Neuronal stem cell (in vitro differentiated cells): Measurements from ENCODE around the gene SRRD.

Experiments
- DNase-seq: peaks from one replicate; pipeline ENCODE4 v3.0.0-alpha.2; 2013; ENCODE audit warnings: low spot score
- H2AFZ ChIP-seq: one replicate; pipeline ENCODE4 v1.6.1; 2013; ENCODE audit warnings: mild to moderate bottlenecking, low read length, inconsistent platforms
- H2AK5ac ChIP-seq: 2 replicates; pipeline ENCODE4 v1.6.1; 2013; ENCODE audit warnings: low read depth, mild to moderate bottlenecking, inconsistent platforms, low read length, moderate library complexity, mixed read lengths
- H2BK120ac ChIP-seq: 2 replicates; pipeline ENCODE4 v1.6.1; 2013; ENCODE audit warnings: low read depth, mild to moderate bottlenecking, inconsistent platforms, low read length, moderate library complexity, mixed read lengths
- H2BK12ac ChIP-seq: one replicate; pipeline ENCODE4 v1.6.1; 2013; ENCODE audit warnings: low read length, inconsistent platforms
- H2BK15ac ChIP-seq: 2 replicates; pipeline ENCODE4 v1.6.1; 2013; ENCODE audit warnings: mild to moderate bottlenecking, low read length, inconsistent platforms, mixed read lengths
- H2BK5ac ChIP-seq: one replicate; pipeline ENCODE4 v1.6.1; 2013; ENCODE audit warnings: inconsistent platforms, mild to moderate bottlenecking, low read length, moderate library complexity
- H3K14ac ChIP-seq: one replicate; pipeline ENCODE4 v1.6.1; 2013; ENCODE audit warnings: low read length, inconsistent platforms
- H3K18ac ChIP-seq: 2 replicates; pipeline ENCODE4 v1.6.1; 2013; ENCODE audit warnings: low read length, inconsistent platforms
- H3K23ac ChIP-seq: 2 replicates; pipeline ENCODE4 v1.6.1; 2013; ENCODE audit warnings: low read depth, mild to moderate bottlenecking, mixed read lengths, low read length, inconsistent platforms; ENCODE audit not compliant: poor library complexity
- H3K27ac ChIP-seq: replicated peaks from 3 replicates; pipeline ENCODE4 v1.5.1; 2013; ENCODE audit warnings: low read length, inconsistent platforms
- H3K27me3 ChIP-seq, 3 experiments: 2 replicates each; pipeline ENCODE4 v1.6.1; 2013; ENCODE audit warnings: low read length in 3 of 3, mild to moderate bottlenecking in 2 of 3, inconsistent platforms in 1 of 3, low read depth in 1 of 3, mixed read lengths in 1 of 3, moderate library complexity in 1 of 3; ENCODE audit not compliant: control insufficient read depth in 3 of 3, insufficient read depth in 3 of 3
- H3K36me3 ChIP-seq, 2 donors: replicated peaks in 1 of 2; 2 replicates each; pipeline ENCODE4 v1.6.1; 2013; ENCODE audit warnings: low read length in 2 of 2; ENCODE audit not compliant: control insufficient read depth in 2 of 2, insufficient read depth in 2 of 2
- H3K4ac ChIP-seq: 2 replicates; pipeline ENCODE4 v1.6.1; 2013; ENCODE audit warnings: inconsistent platforms, mild to moderate bottlenecking, low read length, moderate library complexity
- H3K4me1 ChIP-seq, 2 donors: 1 replicate in 1 of 2; 2 replicates in 1 of 2; pipeline ENCODE4 v1.6.1; 2013; ENCODE audit warnings: low read length in 2 of 2, low read depth in 1 of 2; ENCODE audit not compliant: control insufficient read depth in 2 of 2, insufficient read depth in 1 of 2
- H3K4me2 ChIP-seq: one replicate; pipeline ENCODE4 v1.6.1; 2013; ENCODE audit warnings: mild to moderate bottlenecking, low read length, inconsistent platforms; ENCODE audit not compliant: insufficient read depth, poor library complexity, severe bottlenecking
- H3K4me3 ChIP-seq, 2 donors: 2 replicates each; pipeline ENCODE4 v1.5.1; 2013; ENCODE audit warnings: low read length in 2 of 2, mild to moderate bottlenecking in 2 of 2, inconsistent platforms in 1 of 2, moderate library complexity in 1 of 2
- H3K79me1 ChIP-seq: one replicate; pipeline ENCODE4 v1.6.1; 2013; ENCODE audit warnings: low read depth, mild to moderate bottlenecking, inconsistent platforms, low read length, moderate library complexity
- H3K9ac ChIP-seq: one replicate; pipeline ENCODE4 v1.6.1; 2013; ENCODE audit warnings: mild to moderate bottlenecking, low read depth, low read length, inconsistent platforms; ENCODE audit not compliant: poor library complexity
- H3K9me3 ChIP-seq, 2 donors: replicated peaks in 1 of 2; 2 replicates each; pipeline versions ENCODE3 to v1.6.1; 2013; ENCODE audit warnings: low read length in 2 of 2, mild to moderate bottlenecking in 2 of 2, inconsistent platforms in 1 of 2, low read depth in 1 of 2, mixed read lengths in 1 of 2, moderate library complexity in 1 of 2; ENCODE audit not compliant: control insufficient read depth in 2 of 2, insufficient read depth in 1 of 2
- H4K8ac ChIP-seq: one replicate; pipeline ENCODE4 v1.6.1; 2013; ENCODE audit warnings: low read depth, mild to moderate bottlenecking, inconsistent platforms, low read length, moderate library complexity
- H4K91ac ChIP-seq: one replicate; pipeline ENCODE4 v1.6.1; 2013; ENCODE audit warnings: low read length, low read depth, mild to moderate bottlenecking, inconsistent platforms; ENCODE audit not compliant: poor library complexity
- WGBS, 2 donors: extraction: QIAGEN DNeasy Blood & Tissue Kit; methylation state at CpG; one replicate each; pipeline ENCODE4 v1.1.7; 2013; ENCODE audit warnings: missing lambda C conversion rate in 2 of 2, mixed read lengths in 1 of 2; ENCODE audit not compliant: insufficient read length in 2 of 2, insufficient replicate concordance in 1 of 2; ENCODE audit errors: extremely low coverage in 2 of 2; 5-methylcytosine and 5-hydroxymethylcytosine counted together

Gene SRRD

GRCh38 chr22:26487996-26488395 is 4.3 kb downstream of the SRRD start:
- no peaks in the 10 kb centered on the region for H3K27me3 ChIP-seq
- no peak overlapping the region for H2BK12ac ChIP-seq
- no peak overlapping the region for H2BK15ac ChIP-seq
- H3K36me3 ChIP-seq = peaks cover 27 to 75% of the 10 kb centered on the region in 2 donors
- no peak overlapping the region for H3K23ac ChIP-seq
- H2AK5ac ChIP-seq = no peak overlapping the region
- H3K4ac ChIP-seq = no peak overlapping the region
- no peak overlapping the region for H4K91ac ChIP-seq
- H3K79me1 ChIP-seq = no peaks in the 10 kb centered on the region
- H4K8ac ChIP-seq = no peak overlapping the region
- WGBS, 2 donors = no CpG with 5 or more reads among the region's 3 CpGs
- H3K4me2 ChIP-seq = no peak overlapping the region
- no peak overlapping the region for H2AFZ ChIP-seq
- no peak for DNase-seq
- H3K4me1 ChIP-seq = peaks cover 3 to 4% of the 10 kb centered on the region in 2 donors
- no peak overlapping the region for H3K14ac ChIP-seq
- no peaks in the 10 kb centered on the region for H3K9me3 ChIP-seq
- no peak overlapping the region for H2BK5ac ChIP-seq
- H2BK120ac ChIP-seq = no peak overlapping the region
- H3K9ac ChIP-seq = no peak overlapping the region
- H3K27ac ChIP-seq = no peak overlapping the region
- no peak overlapping the region for H3K18ac ChIP-seq
- H3K4me3 ChIP-seq = no peak overlapping the region

DNA sequence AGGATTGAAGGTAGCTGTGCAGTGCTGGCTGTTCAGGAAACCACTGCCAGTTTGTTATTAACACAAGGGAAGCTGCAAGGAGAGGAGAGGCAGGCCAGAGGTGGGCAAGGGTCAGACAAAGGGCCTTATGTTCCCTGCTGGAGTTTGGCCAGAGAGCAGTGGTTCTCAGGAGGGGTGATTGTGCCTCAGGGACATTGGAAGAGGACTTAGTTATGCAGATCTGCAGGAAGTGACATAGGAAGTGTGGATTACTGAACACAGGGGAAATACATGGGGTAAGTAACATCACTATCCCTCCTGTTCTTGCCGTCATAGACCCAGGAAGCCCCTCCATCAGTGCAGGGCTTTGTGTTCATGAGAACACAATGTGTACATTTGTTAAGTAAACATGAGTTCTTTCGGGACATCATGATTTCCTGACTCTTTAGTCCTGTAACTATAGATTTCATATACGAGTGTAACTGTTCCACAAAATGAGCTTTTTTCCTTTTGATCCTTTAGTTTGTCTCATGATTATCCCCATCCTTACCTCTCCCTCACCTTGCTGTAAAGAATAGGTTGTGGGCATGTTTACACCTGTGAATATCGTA is 5.9 kb downstream of the SRRD start:
- WGBS, 2 donors = no CpG with 5 or more reads among the region's 4 CpGs
- peaks cover 36 to 90% of the 10 kb centered on the region in 2 donors for H3K36me3 ChIP-seq

DNA sequence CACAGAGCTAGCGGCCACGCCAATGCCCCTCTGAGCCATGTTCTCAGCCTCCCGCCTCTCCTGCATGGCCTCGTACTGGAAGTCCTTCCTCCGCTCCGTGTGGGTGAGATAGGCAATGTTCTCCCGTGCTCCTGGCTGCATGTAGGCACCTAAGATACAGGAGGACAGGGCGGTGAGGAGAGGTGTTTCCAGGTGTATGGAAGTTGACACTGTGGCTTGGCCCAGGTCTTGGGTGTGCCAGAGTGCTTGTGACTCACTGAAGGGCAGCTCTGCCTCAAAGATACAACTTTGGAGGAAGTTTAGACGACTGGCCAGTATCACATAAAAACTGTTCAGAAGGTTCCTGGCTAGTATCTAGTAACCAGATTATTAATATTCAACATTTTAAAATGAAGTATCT is 8.5 kb downstream of the SRRD start:
- H2BK15ac ChIP-seq = no peak overlapping the region
- H2BK5ac ChIP-seq = no peak overlapping the region
- H3K4ac ChIP-seq = no peak overlapping the region
- WGBS, 2 donors = no CpG with 5 or more reads among the region's 9 CpGs
- H3K9ac ChIP-seq = no peak overlapping the region
- H2AFZ ChIP-seq = no peak overlapping the region
- no peak overlapping the region for H3K27ac ChIP-seq
- H3K4me1 ChIP-seq = no peaks in the 10 kb centered on the region
- H3K9me3 ChIP-seq = no peaks in the 10 kb centered on the region
- no peak overlapping the region for H3K4me2 ChIP-seq
- H3K18ac ChIP-seq = no peak overlapping the region
- H2BK12ac ChIP-seq = no peak overlapping the region
- H4K8ac ChIP-seq = no peak overlapping the region
- H3K4me3 ChIP-seq = no peak overlapping the region
- no peak overlapping the region for H3K23ac ChIP-seq
- no peak for DNase-seq
- H4K91ac ChIP-seq = no peak overlapping the region
- no peak overlapping the region for H2AK5ac ChIP-seq
- no peak overlapping the region for H2BK120ac ChIP-seq
- no peaks in the 10 kb centered on the region for H3K79me1 ChIP-seq
- H3K14ac ChIP-seq = no peak overlapping the region
- H3K27me3 ChIP-seq = no peaks in the 10 kb centered on the region
- H3K36me3 ChIP-seq = peaks cover 53 to 99% of the 10 kb centered on the region in 2 donors

More for the DNA sequence above, 5.9 kb downstream of the SRRD start:
- Histone ChIP-seq H3K27me3 (no peaks in the 10 kb centered on the region), H4K8ac (no peak overlapping the region), H3K27ac (no peak overlapping the region), H2BK12ac (no peak overlapping the region), H3K79me1 (no peaks in the 10 kb centered on the region), H3K14ac (no peak overlapping the region), H2BK15ac (no peak overlapping the region), H3K4me1 (peaks cover 0 to under 1% of the 10 kb centered on the region in 2 donors), H4K91ac (no peak overlapping the region), H3K23ac (no peak overlapping the region), H3K9me3 (no peaks in the 10 kb centered on the region), H3K9ac (no peak overlapping the region), H2BK120ac (no peak overlapping the region), H2AK5ac (no peak overlapping the region), H3K4me2 (no peak overlapping the region), H3K4ac (no peak overlapping the region), H3K4me3 (no peak overlapping the region), H3K18ac (no peak overlapping the region), H2BK5ac (no peak overlapping the region), H2AFZ (no peak overlapping the region)
- no peak for DNase-seq

GRCh38 chr22:26494506-26494905 is 10.8 kb downstream of the SRRD start:
- Histone ChIP-seq H3K18ac (no peak overlapping the region), H3K14ac (no peak overlapping the region), H3K79me1 (peaks cover 3% of the 10 kb centered on the region), H3K4me1 (no peaks in the 10 kb centered on the region), H2BK120ac (no peak overlapping the region), H2BK12ac (no peak overlapping the region), H2AFZ (no peak overlapping the region), H3K4ac (no peak overlapping the region), H2BK5ac (no peak overlapping the region), H3K36me3 (peaks cover 56 to 96% of the 10 kb centered on the region in 2 donors), H2BK15ac (no peak overlapping the region), H3K27ac (no peak overlapping the region), H3K4me3 (no peak overlapping the region), H2AK5ac (no peak overlapping the region), H4K8ac (no peak overlapping the region), H3K9me3 (peaks cover 0 to under 1% of the 10 kb centered on the region in 2 donors), H3K23ac (no peak overlapping the region), H3K27me3 (no peaks in the 10 kb centered on the region), H3K4me2 (no peak overlapping the region), H4K91ac (no peak overlapping the region), H3K9ac (no peak overlapping the region)
- DNase-seq = no peak
